NCI-H2081 (cell line): ENCODE results near the gene XKR3.
"Not testable (repeated sequence)": the region's sequence is repeated elsewhere in the genome, so short reads cannot be mapped to it uniquely, and the experiment has no call there.

Source experiments
- DNase-seq, 2 experiments: peaks; one replicate each; lab custom pipeline; 2025; lab: John Stamatoyannopoulos, UW

XKR3 gene

GRCh38 chr22:16824716-16825687 lies at the start of gene XKR3:
XKR3 (minus strand) TSS chr22:16825411; CDS start chr22:16808073, 17,338 bp downstream.
- DNase-seq = no peak

DNA sequence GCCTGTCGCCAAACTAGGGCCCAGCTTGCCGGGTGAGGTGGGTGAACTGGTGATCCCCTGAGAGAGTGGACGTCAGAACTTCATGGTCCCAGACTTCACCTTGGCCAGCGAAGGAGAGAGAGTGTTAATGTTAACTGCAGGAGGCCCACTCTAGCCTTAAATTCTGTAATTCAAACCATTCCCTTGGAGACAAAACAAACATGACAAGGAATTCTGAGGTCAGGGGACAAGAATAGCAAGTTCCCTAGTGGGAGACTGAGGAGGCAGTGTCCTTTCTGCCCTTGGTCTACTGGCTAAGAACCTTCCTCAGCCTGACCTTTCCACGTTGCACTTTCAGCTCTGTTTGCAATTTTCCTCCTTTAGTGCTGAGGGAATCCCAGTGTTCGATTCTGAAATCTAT lies 44.4 kb upstream of the XKR3 start:
- not testable (repeated sequence) for DNase-seq

- DNase-seq = no peak
These were observed 41.0 kb upstream of the XKR3 start for GRCh38 chr22:16866167-16866566.

GRCh38 chr22:16856851-16857250 lies 31.6 kb upstream of the XKR3 start:
- not testable (repeated sequence) for DNase-seq

GRCh38 chr22:16854631-16855030 lies 29.4 kb upstream of the XKR3 start:
- DNase-seq = no peak

GRCh38 chr22:16851268-16851996 lies 26.2 kb upstream of the XKR3 start:
- not testable (repeated sequence) for DNase-seq

- no peak for DNase-seq
These were observed 22.1 kb upstream of the XKR3 start for GRCh38 chr22:16847271-16847670.

- DNase-seq = no peak
These were observed 20.7 kb upstream of the XKR3 start for GRCh38 chr22:16845881-16846280.

DNA sequence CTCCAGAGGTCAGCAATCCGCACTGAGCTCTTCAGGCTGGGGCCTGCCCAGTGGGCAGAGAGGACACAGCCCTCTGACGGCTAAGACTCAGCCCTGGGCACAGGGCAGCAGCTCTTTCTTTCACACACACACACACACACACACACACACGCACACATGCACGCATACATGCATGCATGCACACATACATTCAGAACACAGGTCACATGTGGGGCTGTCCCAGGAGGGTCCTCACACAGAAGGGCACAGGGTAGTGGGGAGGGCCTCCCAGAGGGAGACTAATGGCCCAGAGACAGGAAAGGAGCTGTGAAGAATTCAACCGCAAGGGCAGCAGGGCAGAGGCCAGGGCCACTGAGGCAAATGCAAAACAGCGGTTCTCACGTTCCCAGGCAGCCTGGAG lies 20.3 kb upstream of the XKR3 start:
- DNase-seq = no peak

- no peak for DNase-seq
These were observed 19.3 kb upstream of the XKR3 start for GRCh38 chr22:16844529-16844928.

- no peak for DNase-seq
These were observed 12.9 kb upstream of the XKR3 start for GRCh38 chr22:16838073-16838472.

DNA sequence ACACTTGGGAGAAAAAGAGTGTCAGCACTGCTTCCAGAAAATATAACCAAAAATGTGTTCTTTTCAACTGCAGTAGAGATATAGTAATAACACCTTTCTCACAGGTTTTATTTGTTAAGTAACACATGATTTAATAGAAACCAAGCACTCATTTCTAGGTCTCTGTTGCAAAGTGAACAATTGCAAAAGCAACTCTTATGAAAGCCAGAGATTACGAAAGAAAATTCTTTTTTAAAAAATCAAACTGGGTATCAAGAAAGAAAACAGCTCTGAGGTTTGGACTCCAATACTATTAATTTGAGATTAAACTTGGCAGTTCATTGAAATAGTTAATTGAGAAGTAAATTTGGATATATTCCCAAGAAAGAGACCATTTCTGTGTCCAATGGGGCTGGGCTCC lies 9.8 kb upstream of the XKR3 start:
- DNase-seq = no peak

DNA sequence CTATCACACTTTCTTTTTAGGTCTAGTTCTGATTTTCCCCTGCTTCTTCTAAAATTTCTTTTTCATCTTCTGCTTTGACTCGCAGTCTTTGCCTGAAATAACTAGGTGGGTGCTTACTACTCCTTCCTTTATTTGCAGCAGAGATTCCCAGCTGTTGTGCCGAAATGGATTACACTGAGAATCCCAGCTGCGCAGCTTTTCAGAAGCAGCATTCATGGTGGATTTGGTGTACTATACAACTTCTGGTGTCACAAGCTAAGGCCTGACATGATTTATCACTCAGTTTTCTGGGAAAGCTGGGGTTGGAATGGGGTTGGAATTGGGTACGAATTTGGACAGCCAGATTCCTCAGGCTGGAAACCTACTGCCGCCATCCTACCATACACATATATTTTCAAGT lies 6.0 kb upstream of the XKR3 start:
- no peak for DNase-seq

- no peak for DNase-seq
These were observed 4.8 kb upstream of the XKR3 start for GRCh38 chr22:16829985-16830384.

GRCh38 chr22:16828876-16829275 lies 3.7 kb upstream of the XKR3 start:
- DNase-seq = no peak

GRCh38 chr22:16827506-16827905 lies 2.3 kb upstream of the XKR3 start:
- no peak for DNase-seq

DNA sequence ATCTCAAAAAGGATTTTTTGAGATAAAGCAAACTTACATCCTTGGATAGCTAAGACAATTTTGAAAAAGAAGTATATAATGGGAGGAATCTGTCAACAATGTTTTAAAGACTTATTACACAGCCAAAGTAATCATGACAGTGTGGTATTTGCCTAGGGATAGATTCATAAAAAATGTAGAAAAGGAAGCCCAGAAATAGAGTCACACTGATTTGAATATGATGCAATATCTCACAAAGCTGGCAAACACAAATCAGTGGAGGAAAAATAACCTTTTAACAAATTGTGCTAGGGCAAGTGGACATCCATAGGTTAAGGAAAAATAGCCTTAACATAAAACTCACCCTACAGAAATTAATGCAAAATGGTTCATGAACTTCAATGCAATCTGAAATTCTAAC lies 6.0 kb downstream of the XKR3 start:
- no peak for DNase-seq

GRCh38 chr22:16818538-16818937 lies 6.7 kb downstream of the XKR3 start:
- no peak for DNase-seq

DNA sequence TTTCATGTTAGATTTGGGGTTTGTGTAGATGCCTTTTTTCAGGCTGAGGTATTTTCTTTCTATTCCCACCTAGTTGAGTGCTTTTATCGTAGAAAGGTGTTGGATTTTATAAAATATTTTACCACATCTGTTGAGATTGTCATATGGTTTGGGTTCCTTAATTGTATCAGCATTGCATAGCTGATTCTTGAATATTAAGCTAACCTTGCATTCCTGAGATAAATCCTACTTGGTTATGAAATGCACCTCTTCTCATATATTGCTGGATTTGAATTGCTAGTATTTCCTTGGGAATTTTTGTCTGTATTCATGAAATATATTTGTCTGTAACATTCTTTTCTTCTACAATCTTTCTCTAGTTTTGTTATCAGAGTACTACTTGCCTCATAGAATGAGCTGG lies 10.1 kb downstream of the XKR3 start:
- DNase-seq = no peak

GRCh38 chr22:16810188-16810802 lies 14.9 kb downstream of the XKR3 start:
- DNase-seq = no peak

DNA sequence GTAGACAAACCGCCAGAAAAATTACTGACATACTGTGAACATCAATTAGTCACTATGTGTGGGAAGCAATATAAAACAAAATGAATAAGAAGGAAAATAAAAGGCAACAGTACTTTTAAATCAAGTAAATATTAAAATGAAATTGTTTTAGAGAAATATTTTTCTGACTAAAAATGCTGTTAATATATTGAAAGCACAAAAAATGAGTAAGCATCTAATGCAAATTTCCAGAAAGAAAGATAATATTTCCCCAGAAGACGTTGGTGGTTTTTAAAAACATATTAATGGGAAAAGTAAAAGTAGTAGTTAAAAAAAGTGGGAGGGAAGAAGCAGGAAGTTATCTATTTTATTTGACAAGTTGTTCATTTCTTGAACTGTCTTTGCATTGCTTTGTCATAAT lies 16.5 kb downstream of the XKR3 start:
- DNase-seq = no peak

DNA sequence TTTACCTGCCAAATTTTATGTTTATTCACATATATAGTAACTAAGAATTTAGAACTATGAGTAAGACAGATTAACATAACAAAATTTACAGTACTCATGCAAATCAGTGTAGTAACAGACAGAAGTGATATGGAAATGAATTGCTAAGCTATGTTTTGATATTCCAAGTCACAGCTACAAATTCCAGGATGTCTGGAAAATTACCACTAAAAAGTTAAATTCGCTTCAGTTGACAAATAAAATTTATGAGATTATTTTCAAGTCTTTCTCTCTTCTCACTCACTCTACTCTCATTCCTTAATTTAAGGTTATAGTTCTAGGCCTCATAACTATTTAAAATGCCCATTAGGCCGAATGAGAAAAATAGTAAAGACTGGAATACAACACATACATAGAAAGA lies 18.1 kb downstream of the XKR3 start:
- DNase-seq = no peak

- DNase-seq = no peak
These were observed 18.8 kb downstream of the XKR3 start for GRCh38 chr22:16806401-16806800.
